ENCODE measurements around the gene FCMR.

The FCMR gene

DNA sequence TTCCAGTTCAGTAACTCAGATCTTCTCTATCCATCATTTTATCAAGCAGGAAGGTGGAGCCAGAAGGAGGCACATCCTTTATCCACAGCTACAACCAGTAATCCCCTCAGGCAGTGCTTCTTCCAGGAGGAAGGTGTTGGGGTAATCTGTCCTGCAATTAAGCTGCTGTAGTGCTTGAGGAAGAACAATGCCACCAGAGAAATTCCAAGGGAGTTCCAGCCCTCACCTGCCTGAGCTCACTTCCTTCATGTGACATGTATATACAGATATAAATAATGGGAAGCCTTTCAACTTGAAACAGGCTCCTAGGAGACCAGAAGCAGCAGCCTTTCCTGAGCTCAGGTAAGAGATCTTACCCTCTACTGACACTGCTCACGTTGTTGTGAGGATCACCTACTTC, 58.5 kb downstream of the FCMR start:
- Histone ChIP-seq H3K4me2 (ENCODE audit: low read length) (no peak overlapping the region), H3K27ac (ENCODE audit: low read depth, low read length) (no peak overlapping the region), H3K79me2 (ENCODE audit: control insufficient read depth, low read length) (no peaks in the 10 kb centered on the region), H3K27me3 (ENCODE audit: control insufficient read depth, low read length) (peaks cover 23% of the 10 kb centered on the region), H3K36me3 (ENCODE audit: control insufficient read depth, low read length) (no peaks in the 10 kb centered on the region), H4K20me1 (ENCODE audit: control insufficient read depth, insufficient read depth, low read depth, low read length) (no peaks in the 10 kb centered on the region), H3K4me1 (ENCODE audit: control insufficient read depth, low read length) (no peaks in the 10 kb centered on the region), H3K9me2 (replicated peaks; ENCODE audit: control insufficient read depth, low read length) (no peaks in the 10 kb centered on the region), H3F3A (ENCODE audit: control insufficient read depth, insufficient read depth) (no peaks in the 10 kb centered on the region), H3K4me3 (ENCODE audit: low read length) (no peak overlapping the region), H3K9me3 (ENCODE audit: control insufficient read depth, insufficient read depth, low read length) (no peaks in the 10 kb centered on the region)
- TF ChIP-seq, protein P1, sequence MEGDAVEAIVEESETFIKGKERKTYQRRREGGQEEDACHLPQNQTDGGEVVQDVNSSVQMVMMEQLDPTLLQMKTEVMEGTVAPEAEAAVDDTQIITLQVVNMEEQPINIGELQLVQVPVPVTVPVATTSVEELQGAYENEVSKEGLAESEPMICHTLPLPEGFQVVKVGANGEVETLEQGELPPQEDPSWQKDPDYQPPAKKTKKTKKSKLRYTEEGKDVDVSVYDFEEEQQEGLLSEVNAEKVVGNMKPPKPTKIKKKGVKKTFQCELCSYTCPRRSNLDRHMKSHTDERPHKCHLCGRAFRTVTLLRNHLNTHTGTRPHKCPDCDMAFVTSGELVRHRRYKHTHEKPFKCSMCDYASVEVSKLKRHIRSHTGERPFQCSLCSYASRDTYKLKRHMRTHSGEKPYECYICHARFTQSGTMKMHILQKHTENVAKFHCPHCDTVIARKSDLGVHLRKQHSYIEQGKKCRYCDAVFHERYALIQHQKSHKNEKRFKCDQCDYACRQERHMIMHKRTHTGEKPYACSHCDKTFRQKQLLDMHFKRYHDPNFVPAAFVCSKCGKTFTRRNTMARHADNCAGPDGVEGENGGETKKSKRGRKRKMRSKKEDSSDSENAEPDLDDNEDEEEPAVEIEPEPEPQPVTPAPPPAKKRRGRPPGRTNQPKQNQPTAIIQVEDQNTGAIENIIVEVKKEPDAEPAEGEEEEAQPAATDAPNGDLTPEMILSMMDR (IDR thresholded peaks at IDR 0.05; ENCODE audit: low read depth, low read length, poor library complexity, severe bottlenecking) = no peak
- TF ChIP-seq EZH2phosphoT487 (IDR thresholded peaks at IDR 0.05; ENCODE audit: borderline replicate concordance, low read length) = no peak

- TF ChIP-seq, protein P1 (IDR thresholded peaks at IDR 0.05; ENCODE audit: low read depth, low read length, poor library complexity, severe bottlenecking) = no peak
- TF ChIP-seq EZH2phosphoT487 (IDR thresholded peaks at IDR 0.05; ENCODE audit: borderline replicate concordance, low read length) = no peak
- H3K27me3 ChIP-seq (ENCODE audit: control insufficient read depth, low read length) = peaks cover 9% of the 10 kb centered on the region; the same call in 1 of the 2 replicates
- no peaks in the 10 kb centered on the region for H3K79me2 ChIP-seq (ENCODE audit: control insufficient read depth, low read length)
- no peaks in the 10 kb centered on the region for H3K36me3 ChIP-seq (ENCODE audit: control insufficient read depth, low read length)
- H3K4me1 ChIP-seq (ENCODE audit: control insufficient read depth, low read length) = no peaks in the 10 kb centered on the region
- no peaks in the 10 kb centered on the region for H3K9me2 ChIP-seq (replicated peaks; ENCODE audit: control insufficient read depth, low read length)
- H3K27ac ChIP-seq (ENCODE audit: low read depth, low read length) = no peak overlapping the region
- no peaks in the 10 kb centered on the region for H3F3A ChIP-seq (ENCODE audit: control insufficient read depth, insufficient read depth)
- no peak overlapping the region for H3K4me2 ChIP-seq (ENCODE audit: low read length)
- no peaks in the 10 kb centered on the region for H4K20me1 ChIP-seq (ENCODE audit: control insufficient read depth, insufficient read depth, low read depth, low read length)
- no peaks in the 10 kb centered on the region for H3K9me3 ChIP-seq (ENCODE audit: control insufficient read depth, insufficient read depth, low read length)
- H3K4me3 ChIP-seq (ENCODE audit: low read length) = no peak overlapping the region
Observed at GRCh38 chr1:206860165-206860564, 61.6 kb downstream of the FCMR start.

DNA sequence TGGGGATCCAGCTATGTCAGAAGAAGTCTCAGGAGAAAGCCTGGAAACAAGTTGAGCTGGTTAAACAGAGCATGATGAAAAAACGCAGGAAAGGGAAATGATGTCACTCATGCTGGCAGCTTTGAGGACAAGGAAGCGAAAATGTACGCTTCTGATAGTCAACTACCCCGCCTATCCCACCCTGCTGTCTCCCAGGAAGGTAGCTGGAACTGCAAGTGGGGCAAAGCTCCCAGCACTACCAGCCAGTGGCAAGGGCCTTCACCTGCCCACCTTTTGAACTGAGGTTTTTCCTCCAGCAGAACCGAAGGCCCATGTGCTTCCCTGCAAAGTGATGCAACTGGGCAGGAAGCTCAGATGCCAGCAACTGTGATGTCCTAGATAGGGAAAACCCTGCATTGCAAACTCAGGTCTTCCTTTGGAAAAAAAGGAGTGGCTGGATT, 62.6 kb downstream of the FCMR start:
- Histone ChIP-seq H3K9me2 (replicated peaks; ENCODE audit: control insufficient read depth, low read length) (no peaks in the 10 kb centered on the region), H3K4me2 (ENCODE audit: low read length) (no peak overlapping the region), H3F3A (ENCODE audit: control insufficient read depth, insufficient read depth) (no peaks in the 10 kb centered on the region), H3K4me3 (ENCODE audit: low read length) (no peak overlapping the region), H4K20me1 (ENCODE audit: control insufficient read depth, insufficient read depth, low read depth, low read length) (no peaks in the 10 kb centered on the region), H3K27ac (ENCODE audit: low read depth, low read length) (no peak overlapping the region), H3K27me3 (ENCODE audit: control insufficient read depth, low read length) (peaks cover 9% of the 10 kb centered on the region; the same call in 1 of the 2 replicates), H3K4me1 (ENCODE audit: control insufficient read depth, low read length) (no peaks in the 10 kb centered on the region), H3K79me2 (ENCODE audit: control insufficient read depth, low read length) (no peaks in the 10 kb centered on the region), H3K36me3 (ENCODE audit: control insufficient read depth, low read length) (no peaks in the 10 kb centered on the region), H3K9me3 (ENCODE audit: control insufficient read depth, insufficient read depth, low read length) (no peaks in the 10 kb centered on the region)
- TF ChIP-seq, protein P1 (IDR thresholded peaks at IDR 0.05; ENCODE audit: low read depth, low read length, poor library complexity, severe bottlenecking) = no peak
- TF ChIP-seq EZH2phosphoT487 (IDR thresholded peaks at IDR 0.05; ENCODE audit: borderline replicate concordance, low read length) = no peak

All from DOHH2 (cell line).